Measurements from ENCODE around the gene TMEM212.

TMEM212 gene

GRCh38 chr3:171834461-171834801 is 8.7 kb upstream of the TMEM212 start:
- DNase-seq (ENCODE audit: low read depth), result no peak

GRCh38 chr3:171835116-171835515 is 8.0 kb upstream of the TMEM212 start:
- no peak for DNase-seq (ENCODE audit: low read depth)

- DNase-seq (ENCODE audit: low read depth), result no peak
Observed at GRCh38 chr3:171835613-171836012, 7.5 kb upstream of the TMEM212 start.

GRCh38 chr3:171836855-171837254 is 6.3 kb upstream of the TMEM212 start:
- no peak for DNase-seq (ENCODE audit: low read depth)

GRCh38 chr3:171837698-171838097 is 5.5 kb upstream of the TMEM212 start:
- no peak for DNase-seq (ENCODE audit: low read depth)

GRCh38 chr3:171838218-171838720 is 4.9 kb upstream of the TMEM212 start:
- DNase-seq (ENCODE audit: low read depth), result peak; percentile 67

- no peak for DNase-seq (ENCODE audit: low read depth)
Observed at GRCh38 chr3:171839270-171839669, 3.9 kb upstream of the TMEM212 start.

GRCh38 chr3:171840445-171840810 is 2.7 kb upstream of the TMEM212 start:
- DNase-seq (ENCODE audit: low read depth), result no peak

GRCh38 chr3:171840811-171841619 is 2.1 kb upstream of the TMEM212 start:
- DNase-seq (ENCODE audit: low read depth), result no peak

- no peak for DNase-seq (ENCODE audit: low read depth)
Observed at GRCh38 chr3:171841620-171842000, 1.5 kb upstream of the TMEM212 start.

- DNase-seq (ENCODE audit: low read depth), result no peak
Observed at GRCh38 chr3:171844873-171845272, 1.7 kb downstream of the TMEM212 start.

GRCh38 chr3:171845481-171846284 is 2.5 kb downstream of the TMEM212 start:
- no peak for DNase-seq (ENCODE audit: low read depth)

GRCh38 chr3:171846597-171846996 is 3.4 kb downstream of the TMEM212 start:
- no peak for DNase-seq (ENCODE audit: low read depth)

GRCh38 chr3:171847133-171847532 is 4.0 kb downstream of the TMEM212 start:
- DNase-seq (ENCODE audit: low read depth), result no peak

GRCh38 chr3:171847595-171848259 is 4.6 kb downstream of the TMEM212 start:
- no peak for DNase-seq (ENCODE audit: low read depth)

GRCh38 chr3:171849617-171850319 is 6.6 kb downstream of the TMEM212 start:
- DNase-seq (ENCODE audit: low read depth), result no peak

- no peak for DNase-seq (ENCODE audit: low read depth)
Observed at GRCh38 chr3:171850320-171850959, 7.3 kb downstream of the TMEM212 start.

GRCh38 chr3:171850960-171851659 is 8.0 kb downstream of the TMEM212 start:
- DNase-seq (ENCODE audit: low read depth), result no peak

- no peak for DNase-seq (ENCODE audit: low read depth)
Observed at GRCh38 chr3:171851660-171852058, 8.5 kb downstream of the TMEM212 start.

- DNase-seq (ENCODE audit: low read depth), result no peak
Observed at GRCh38 chr3:171854649-171855305, 11.6 kb downstream of the TMEM212 start.

Data from fibroblast of the conjunctiva (primary cell).